Activated CD4-positive, alpha-beta T cell treated with anti-CD3 and anti-CD28 coated beads, Interleukin-2, amount 10 ng/mL, durations not matched to agents 7 days and 5 days (primary cell): ENCODE measurements around the gene FFAR1. TPM values are rescaled to one million over a fixed set of nuclear protein-coding genes. Genes with fewer than 3 reads are reported as not detected.
"Not testable (repeated sequence)": the region's sequence is repeated elsewhere in the genome, so short reads cannot be mapped to it uniquely, and the experiment has no call there.

Source experiments
- CTCF ChIA-PET: fragments of 350-600 bp; sonication (Branson Sonifier 250); formaldehyde crosslinking; loops from one replicate; lab custom pipeline; 2021; ENCODE audit warnings: antibody characterized with exemption; lab: Charles Lee
- POLR2A ChIA-PET: fragments of 350-600 bp; sonication (Branson Sonifier 250); formaldehyde crosslinking; loops from one replicate; lab custom pipeline; 2021; ENCODE audit warnings: antibody characterized with exemption; lab: Charles Lee
- DNase-seq: peaks from one replicate; pipeline ENCODE4 v3.0.0-alpha.2; 2020
- H3K27ac Mint-ChIP-seq: one replicate; pipeline ENCODE4 v1.8.0; 2021; ENCODE audit warnings: mild to moderate bottlenecking, moderate library complexity, mixed read lengths
- H3K27me3 Mint-ChIP-seq: one replicate; pipeline ENCODE4 v1.8.0; 2021; ENCODE audit warnings: mixed read lengths
- H3K36me3 Mint-ChIP-seq: one replicate; pipeline ENCODE4 v1.8.0; 2021; ENCODE audit warnings: low read depth, mixed read lengths
- H3K4me1 Mint-ChIP-seq: one replicate; pipeline ENCODE4 v1.8.0; 2021; ENCODE audit warnings: mixed read lengths
- H3K4me3 Mint-ChIP-seq: one replicate; pipeline ENCODE4 v1.8.0; 2021; ENCODE audit warnings: mild to moderate bottlenecking, moderate library complexity, mixed read lengths
- H3K9me3 Mint-ChIP-seq: one replicate; pipeline ENCODE4 v1.8.0; 2021; ENCODE audit warnings: mixed read lengths
- total RNA-seq, 2 experiments: library from RNA; stranded (reverse); gene quantifications; one replicate each; pipeline ENCODE4 v1.2.3, GENCODE V29; 2021

FFAR1 gene
- total RNA-seq, 2 experiments from 2014 or later, result not detected

- POLR2A ChIA-PET, H3K4me1 Mint-ChIP-seq, H3K4me3 Mint-ChIP-seq, H3K27me3 Mint-ChIP-seq, CTCF ChIA-PET, H3K27ac Mint-ChIP-seq, H3K36me3 Mint-ChIP-seq, DNase-seq, H3K9me3 Mint-ChIP-seq: not testable (repeated sequence)
Measured at GRCh38 chr19:35359395-35359794, 11.7 kb downstream of the FFAR1 start.

GRCh38 chr19:35360081-35360480 is 12.4 kb downstream of the FFAR1 start:
- POLR2A ChIA-PET, H3K9me3 Mint-ChIP-seq, H3K36me3 Mint-ChIP-seq, CTCF ChIA-PET, H3K4me1 Mint-ChIP-seq, DNase-seq, H3K27me3 Mint-ChIP-seq, H3K4me3 Mint-ChIP-seq, H3K27ac Mint-ChIP-seq: not testable (repeated sequence)

GRCh38 chr19:35360880-35361420 is 13.2 kb downstream of the FFAR1 start:
- CTCF ChIA-PET, result interaction anchor here (0.7 kb wide), 2 partner anchors 46 to 134 kb away, joined by 3 to 4 read pairs; no protein-coding TSS in a partner anchor
- Mint-ChIP-seq H3K4me1 (peaks cover 7% of the 10 kb centered on the region), H3K27me3 (peaks cover 2% of the 10 kb centered on the region)

GRCh38 chr19:35362261-35363000 is 14.7 kb downstream of the FFAR1 start:
- Mint-ChIP-seq H3K4me1 (peaks cover 7% of the 10 kb centered on the region), H3K27me3 (peaks cover 8% of the 10 kb centered on the region), H3K4me3 (no peak overlapping the region), H3K9me3 (no peaks in the 10 kb centered on the region), H3K36me3 (no peaks in the 10 kb centered on the region), H3K27ac (no peak overlapping the region)
- ChIA-PET POLR2A (no interaction called here), CTCF (interaction anchor here (2.4 kb wide), 1 partner anchor 9 kb away, joined by 6 read pairs; no protein-coding TSS in a partner anchor)
- DNase-seq, result no peak

More at GRCh38 chr19:35360880-35361420, 13.2 kb downstream of the FFAR1 start:
- H3K4me3 Mint-ChIP-seq, result no peak overlapping the region
- no peak for DNase-seq
- no peaks in the 10 kb centered on the region for H3K9me3 Mint-ChIP-seq
- H3K27ac Mint-ChIP-seq, result no peak overlapping the region
- POLR2A ChIA-PET, result no interaction called here
- H3K36me3 Mint-ChIP-seq, result no peaks in the 10 kb centered on the region

GRCh38 chr19:35363001-35363590 is 15.4 kb downstream of the FFAR1 start:
- Mint-ChIP-seq H3K4me1 (peaks cover 4% of the 10 kb centered on the region), H3K9me3 (no peaks in the 10 kb centered on the region), H3K4me3 (no peak overlapping the region), H3K27me3 (peaks cover 15% of the 10 kb centered on the region), H3K36me3 (no peaks in the 10 kb centered on the region), H3K27ac (no peak overlapping the region)
- CTCF ChIA-PET, result interaction anchor here (2.4 kb wide), 1 partner anchor 10 kb away, joined by 6 read pairs; no protein-coding TSS in a partner anchor
- POLR2A ChIA-PET, result no interaction called here
- DNase-seq, result no peak

- Mint-ChIP-seq H3K36me3 (no peaks in the 10 kb centered on the region), H3K9me3 (no peaks in the 10 kb centered on the region), H3K27ac (no peak overlapping the region), H3K27me3 (peaks cover 23% of the 10 kb centered on the region), H3K4me1 (no peaks in the 10 kb centered on the region), H3K4me3 (no peak overlapping the region)
- ChIA-PET POLR2A (no interaction called here), CTCF (interaction anchor here (0.6 to 2.4 kb wide), 6 partner anchors 11 to 131 kb away, joined by 3 to 6 read pairs (median 4); no protein-coding TSS in a partner anchor)
- DNase-seq, result no peak
Measured at GRCh38 chr19:35363711-35364425, 16.2 kb downstream of the FFAR1 start.

- peaks cover 30% of the 10 kb centered on the region for H3K27me3 Mint-ChIP-seq
Measured at GRCh38 chr19:35365303-35365702, 17.6 kb downstream of the FFAR1 start.

DNA sequence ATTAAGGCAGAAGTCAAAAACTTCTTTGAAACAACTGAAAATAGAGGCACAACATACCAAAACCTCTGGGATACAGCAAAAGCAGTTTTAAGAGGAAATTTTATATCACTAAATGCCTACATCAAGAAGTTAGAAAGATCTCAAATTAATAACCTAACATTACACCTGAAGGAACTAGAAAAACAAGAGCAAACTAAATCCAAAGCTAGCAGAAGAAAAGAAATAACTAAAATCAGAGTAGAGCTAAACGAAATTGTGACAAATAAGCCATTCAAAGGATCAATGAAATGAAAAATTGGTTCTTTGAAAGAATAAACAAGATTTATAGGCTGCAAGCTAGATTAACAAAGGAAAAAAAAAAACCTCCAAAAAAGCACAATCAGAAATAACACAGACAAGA is 20.7 kb downstream of the FFAR1 start:
- CTCF ChIA-PET, result no interaction called here

More at GRCh38 chr19:35365303-35365702, 17.6 kb downstream of the FFAR1 start:
- ChIA-PET POLR2A (no interaction called here), CTCF (interaction anchor here (0.6 to 1.5 kb wide), 3 partner anchors 9 to 129 kb away, joined by 3 to 4 read pairs (median 3); no protein-coding TSS in a partner anchor)
- H3K36me3 Mint-ChIP-seq, result no peaks in the 10 kb centered on the region
- H3K27ac Mint-ChIP-seq, result no peak overlapping the region
- H3K4me3 Mint-ChIP-seq, result no peak overlapping the region
- H3K4me1 Mint-ChIP-seq, result no peaks in the 10 kb centered on the region
- no peak for DNase-seq
- H3K9me3 Mint-ChIP-seq, result no peaks in the 10 kb centered on the region

GRCh38 chr19:35369522-35369921 is 21.8 kb downstream of the FFAR1 start:
- H3K27ac Mint-ChIP-seq, result no peak overlapping the region
- H3K4me3 Mint-ChIP-seq, result no peak overlapping the region
- H3K9me3 Mint-ChIP-seq, result no peaks in the 10 kb centered on the region
- no peaks in the 10 kb centered on the region for H3K36me3 Mint-ChIP-seq
- ChIA-PET CTCF (no interaction called here), POLR2A (no interaction called here)
- no peak for DNase-seq
- H3K4me1 Mint-ChIP-seq, result no peaks in the 10 kb centered on the region
- peaks cover 30% of the 10 kb centered on the region for H3K27me3 Mint-ChIP-seq

More for the DNA sequence above, 20.7 kb downstream of the FFAR1 start:
- peaks cover 30% of the 10 kb centered on the region for H3K27me3 Mint-ChIP-seq
- H3K4me1 Mint-ChIP-seq, result no peaks in the 10 kb centered on the region
- POLR2A ChIA-PET, result no interaction called here
- H3K4me3 Mint-ChIP-seq, result no peak overlapping the region
- no peak for DNase-seq
- H3K27ac Mint-ChIP-seq, result no peak overlapping the region
- H3K9me3 Mint-ChIP-seq, result no peaks in the 10 kb centered on the region
- H3K36me3 Mint-ChIP-seq, result no peaks in the 10 kb centered on the region

- CTCF ChIA-PET, result no interaction called here
- POLR2A ChIA-PET, result no interaction called here
- DNase-seq, result no peak
- Mint-ChIP-seq H3K9me3 (no peaks in the 10 kb centered on the region), H3K4me1 (peaks cover 2% of the 10 kb centered on the region), H3K27me3 (peaks cover 31% of the 10 kb centered on the region), H3K27ac (no peak within 1 kb of the TSS), H3K4me3 (no peak within 1 kb of the TSS), H3K36me3 (no peaks in the 10 kb centered on the region)
Measured at GRCh38 chr19:35370722-35371121, 23.0 kb downstream of the FFAR1 start, which contains the start of gene GPR42. Gene GPR42, plus strand, starts transcription at chr19:35371068. Its CDS starts 292 bp downstream, at chr19:35371360.

DNA sequence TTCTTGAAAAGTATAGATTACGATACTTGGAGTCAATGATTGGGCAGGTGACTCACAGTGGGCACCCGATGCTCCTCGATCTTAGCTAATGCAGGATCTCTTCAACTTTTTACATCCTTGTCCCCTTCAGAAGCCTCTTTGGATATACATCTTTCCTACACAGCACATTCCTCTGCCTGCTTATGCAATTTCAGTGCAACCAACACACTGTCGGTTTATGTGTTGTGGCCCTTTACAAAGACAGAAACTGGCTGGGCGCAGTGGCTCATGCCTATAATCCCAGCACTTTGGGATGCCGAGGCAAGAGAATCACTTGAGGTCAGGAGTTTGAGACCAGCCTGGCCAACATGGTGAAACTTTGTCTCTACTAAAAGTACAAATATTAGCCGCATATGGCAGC is 25.8 kb downstream of the FFAR1 start:
- H3K27me3 Mint-ChIP-seq, result peaks cover 25% of the 10 kb centered on the region
- no peak for DNase-seq
- POLR2A ChIA-PET, result no interaction called here
- H3K9me3 Mint-ChIP-seq, result no peaks in the 10 kb centered on the region
- no peak overlapping the region for H3K27ac Mint-ChIP-seq
- no peak overlapping the region for H3K4me3 Mint-ChIP-seq
- CTCF ChIA-PET, result no interaction called here
- peaks cover 2% of the 10 kb centered on the region for H3K4me1 Mint-ChIP-seq
- H3K36me3 Mint-ChIP-seq, result no peaks in the 10 kb centered on the region

GRCh38 chr19:35374031-35374430 is 26.3 kb downstream of the FFAR1 start:
- POLR2A ChIA-PET, DNase-seq, H3K27ac Mint-ChIP-seq, H3K4me1 Mint-ChIP-seq, H3K36me3 Mint-ChIP-seq, H3K4me3 Mint-ChIP-seq, H3K9me3 Mint-ChIP-seq: not testable (repeated sequence)
- peaks cover 22% of the 10 kb centered on the region for H3K27me3 Mint-ChIP-seq
- CTCF ChIA-PET, result interaction anchor here (0.8 kb wide), 1 partner anchor 9 kb away, joined by 4 read pairs; no protein-coding TSS in a partner anchor
